ENCODE data around the gene MYZAP. TPM values are rescaled to one million over a fixed set of nuclear protein-coding genes. Genes with fewer than 3 reads are reported as not detected.

Gene MYZAP
- total and polyA plus RNA-seq, 10 of the 15 experiments (the other 5 are each of a cell fraction or from before 2014, with no cell fraction given), result not detected

DNA sequence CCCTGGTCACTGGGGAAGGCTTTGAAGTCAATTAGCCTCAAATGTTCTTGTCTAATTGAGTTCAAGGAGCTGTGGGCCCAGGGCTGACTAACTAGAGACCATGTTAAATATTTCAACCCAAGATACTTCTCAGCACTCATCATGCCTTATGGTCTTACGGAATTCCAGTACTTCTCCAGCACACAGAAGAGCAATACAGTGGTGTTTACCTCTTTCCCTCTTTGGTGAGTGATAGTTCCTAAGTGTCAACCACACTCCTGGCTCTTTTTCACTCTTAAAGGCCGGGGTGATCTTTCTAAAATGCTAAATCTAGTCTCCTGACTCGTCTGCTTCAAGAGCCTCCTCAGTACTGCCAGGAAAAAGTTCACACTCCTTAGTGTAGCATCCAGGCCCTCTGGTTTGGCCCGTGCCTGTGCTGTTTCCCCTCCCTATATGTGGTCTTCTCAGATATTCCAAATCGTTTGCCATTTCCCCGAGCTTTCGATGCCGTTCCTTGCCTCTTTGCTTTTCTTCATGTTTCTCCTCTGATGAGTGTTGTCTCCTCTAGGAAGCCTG lies 4.7 kb downstream of the MYZAP start (continued):
- TF ChIP-seq, protein P1, sequence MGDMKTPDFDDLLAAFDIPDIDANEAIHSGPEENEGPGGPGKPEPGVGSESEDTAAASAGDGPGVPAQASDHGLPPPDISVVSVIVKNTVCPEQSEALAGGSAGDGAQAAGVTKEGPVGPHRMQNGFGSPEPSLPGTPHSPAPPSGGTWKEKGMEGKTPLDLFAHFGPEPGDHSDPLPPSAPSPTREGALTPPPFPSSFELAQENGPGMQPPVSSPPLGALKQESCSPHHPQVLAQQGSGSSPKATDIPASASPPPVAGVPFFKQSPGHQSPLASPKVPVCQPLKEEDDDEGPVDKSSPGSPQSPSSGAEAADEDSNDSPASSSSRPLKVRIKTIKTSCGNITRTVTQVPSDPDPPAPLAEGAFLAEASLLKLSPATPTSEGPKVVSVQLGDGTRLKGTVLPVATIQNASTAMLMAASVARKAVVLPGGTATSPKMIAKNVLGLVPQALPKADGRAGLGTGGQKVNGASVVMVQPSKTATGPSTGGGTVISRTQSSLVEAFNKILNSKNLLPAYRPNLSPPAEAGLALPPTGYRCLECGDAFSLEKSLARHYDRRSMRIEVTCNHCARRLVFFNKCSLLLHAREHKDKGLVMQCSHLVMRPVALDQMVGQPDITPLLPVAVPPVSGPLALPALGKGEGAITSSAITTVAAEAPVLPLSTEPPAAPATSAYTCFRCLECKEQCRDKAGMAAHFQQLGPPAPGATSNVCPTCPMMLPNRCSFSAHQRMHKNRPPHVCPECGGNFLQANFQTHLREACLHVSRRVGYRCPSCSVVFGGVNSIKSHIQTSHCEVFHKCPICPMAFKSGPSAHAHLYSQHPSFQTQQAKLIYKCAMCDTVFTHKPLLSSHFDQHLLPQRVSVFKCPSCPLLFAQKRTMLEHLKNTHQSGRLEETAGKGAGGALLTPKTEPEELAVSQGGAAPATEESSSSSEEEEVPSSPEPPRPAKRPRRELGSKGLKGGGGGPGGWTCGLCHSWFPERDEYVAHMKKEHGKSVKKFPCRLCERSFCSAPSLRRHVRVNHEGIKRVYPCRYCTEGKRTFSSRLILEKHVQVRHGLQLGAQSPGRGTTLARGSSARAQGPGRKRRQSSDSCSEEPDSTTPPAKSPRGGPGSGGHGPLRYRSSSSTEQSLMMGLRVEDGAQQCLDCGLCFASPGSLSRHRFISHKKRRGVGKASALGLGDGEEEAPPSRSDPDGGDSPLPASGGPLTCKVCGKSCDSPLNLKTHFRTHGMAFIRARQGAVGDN (IDR thresholded peaks at IDR 0.05), result no peak
- no peak for TF ChIP-seq RAD21 (IDR thresholded peaks at IDR 0.05; ENCODE audit: insufficient read depth, low read depth, low read length)
- TF ChIP-seq, protein P2, sequence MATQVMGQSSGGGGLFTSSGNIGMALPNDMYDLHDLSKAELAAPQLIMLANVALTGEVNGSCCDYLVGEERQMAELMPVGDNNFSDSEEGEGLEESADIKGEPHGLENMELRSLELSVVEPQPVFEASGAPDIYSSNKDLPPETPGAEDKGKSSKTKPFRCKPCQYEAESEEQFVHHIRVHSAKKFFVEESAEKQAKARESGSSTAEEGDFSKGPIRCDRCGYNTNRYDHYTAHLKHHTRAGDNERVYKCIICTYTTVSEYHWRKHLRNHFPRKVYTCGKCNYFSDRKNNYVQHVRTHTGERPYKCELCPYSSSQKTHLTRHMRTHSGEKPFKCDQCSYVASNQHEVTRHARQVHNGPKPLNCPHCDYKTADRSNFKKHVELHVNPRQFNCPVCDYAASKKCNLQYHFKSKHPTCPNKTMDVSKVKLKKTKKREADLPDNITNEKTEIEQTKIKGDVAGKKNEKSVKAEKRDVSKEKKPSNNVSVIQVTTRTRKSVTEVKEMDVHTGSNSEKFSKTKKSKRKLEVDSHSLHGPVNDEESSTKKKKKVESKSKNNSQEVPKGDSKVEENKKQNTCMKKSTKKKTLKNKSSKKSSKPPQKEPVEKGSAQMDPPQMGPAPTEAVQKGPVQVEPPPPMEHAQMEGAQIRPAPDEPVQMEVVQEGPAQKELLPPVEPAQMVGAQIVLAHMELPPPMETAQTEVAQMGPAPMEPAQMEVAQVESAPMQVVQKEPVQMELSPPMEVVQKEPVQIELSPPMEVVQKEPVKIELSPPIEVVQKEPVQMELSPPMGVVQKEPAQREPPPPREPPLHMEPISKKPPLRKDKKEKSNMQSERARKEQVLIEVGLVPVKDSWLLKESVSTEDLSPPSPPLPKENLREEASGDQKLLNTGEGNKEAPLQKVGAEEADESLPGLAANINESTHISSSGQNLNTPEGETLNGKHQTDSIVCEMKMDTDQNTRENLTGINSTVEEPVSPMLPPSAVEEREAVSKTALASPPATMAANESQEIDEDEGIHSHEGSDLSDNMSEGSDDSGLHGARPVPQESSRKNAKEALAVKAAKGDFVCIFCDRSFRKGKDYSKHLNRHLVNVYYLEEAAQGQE (IDR thresholded peaks at IDR 0.05; ENCODE audit: low read depth, low read length), result no peak
- no peak for TF ChIP-seq MEF2B (IDR thresholded peaks at IDR 0.05; ENCODE audit: partially characterized antibody, poor library complexity, severe bottlenecking)
- TF ChIP-seq ZZZ3 (IDR thresholded peaks at IDR 0.05; ENCODE audit: control insufficient read depth, insufficient read length, low read depth), result no peak
- TF ChIP-seq, protein P3, sequence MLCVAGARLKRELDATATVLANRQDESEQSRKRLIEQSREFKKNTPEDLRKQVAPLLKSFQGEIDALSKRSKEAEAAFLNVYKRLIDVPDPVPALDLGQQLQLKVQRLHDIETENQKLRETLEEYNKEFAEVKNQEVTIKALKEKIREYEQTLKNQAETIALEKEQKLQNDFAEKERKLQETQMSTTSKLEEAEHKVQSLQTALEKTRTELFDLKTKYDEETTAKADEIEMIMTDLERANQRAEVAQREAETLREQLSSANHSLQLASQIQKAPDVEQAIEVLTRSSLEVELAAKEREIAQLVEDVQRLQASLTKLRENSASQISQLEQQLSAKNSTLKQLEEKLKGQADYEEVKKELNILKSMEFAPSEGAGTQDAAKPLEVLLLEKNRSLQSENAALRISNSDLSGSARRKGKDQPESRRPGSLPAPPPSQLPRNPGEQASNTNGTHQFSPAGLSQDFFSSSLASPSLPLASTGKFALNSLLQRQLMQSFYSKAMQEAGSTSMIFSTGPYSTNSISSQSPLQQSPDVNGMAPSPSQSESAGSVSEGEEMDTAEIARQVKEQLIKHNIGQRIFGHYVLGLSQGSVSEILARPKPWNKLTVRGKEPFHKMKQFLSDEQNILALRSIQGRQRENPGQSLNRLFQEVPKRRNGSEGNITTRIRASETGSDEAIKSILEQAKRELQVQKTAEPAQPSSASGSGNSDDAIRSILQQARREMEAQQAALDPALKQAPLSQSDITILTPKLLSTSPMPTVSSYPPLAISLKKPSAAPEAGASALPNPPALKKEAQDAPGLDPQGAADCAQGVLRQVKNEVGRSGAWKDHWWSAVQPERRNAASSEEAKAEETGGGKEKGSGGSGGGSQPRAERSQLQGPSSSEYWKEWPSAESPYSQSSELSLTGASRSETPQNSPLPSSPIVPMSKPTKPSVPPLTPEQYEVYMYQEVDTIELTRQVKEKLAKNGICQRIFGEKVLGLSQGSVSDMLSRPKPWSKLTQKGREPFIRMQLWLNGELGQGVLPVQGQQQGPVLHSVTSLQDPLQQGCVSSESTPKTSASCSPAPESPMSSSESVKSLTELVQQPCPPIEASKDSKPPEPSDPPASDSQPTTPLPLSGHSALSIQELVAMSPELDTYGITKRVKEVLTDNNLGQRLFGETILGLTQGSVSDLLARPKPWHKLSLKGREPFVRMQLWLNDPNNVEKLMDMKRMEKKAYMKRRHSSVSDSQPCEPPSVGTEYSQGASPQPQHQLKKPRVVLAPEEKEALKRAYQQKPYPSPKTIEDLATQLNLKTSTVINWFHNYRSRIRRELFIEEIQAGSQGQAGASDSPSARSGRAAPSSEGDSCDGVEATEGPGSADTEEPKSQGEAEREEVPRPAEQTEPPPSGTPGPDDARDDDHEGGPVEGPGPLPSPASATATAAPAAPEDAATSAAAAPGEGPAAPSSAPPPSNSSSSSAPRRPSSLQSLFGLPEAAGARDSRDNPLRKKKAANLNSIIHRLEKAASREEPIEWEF (IDR thresholded peaks at IDR 0.05; ENCODE audit: insufficient replicate concordance, low read depth, low read length), result no peak

Measured in GM12878 (cell line).